ENCODE data around the gene FAM135A.

- TF ChIP-seq EZH2phosphoT487 (IDR thresholded peaks at IDR 0.05; ENCODE audit: low read length) (no peak), CTCF (IDR thresholded peaks at IDR 0.05; ENCODE audit: low read length) (no peak), EZH2 (optimal IDR thresholded peaks at IDR 0.05; ENCODE audit: low read depth, low read length) (no peak)
These were observed 36.7 kb upstream of the FAM135A start for GRCh38 chr6:70376628-70377027.
